ENCODE measurements around the gene DNAJB9.

DNA sequence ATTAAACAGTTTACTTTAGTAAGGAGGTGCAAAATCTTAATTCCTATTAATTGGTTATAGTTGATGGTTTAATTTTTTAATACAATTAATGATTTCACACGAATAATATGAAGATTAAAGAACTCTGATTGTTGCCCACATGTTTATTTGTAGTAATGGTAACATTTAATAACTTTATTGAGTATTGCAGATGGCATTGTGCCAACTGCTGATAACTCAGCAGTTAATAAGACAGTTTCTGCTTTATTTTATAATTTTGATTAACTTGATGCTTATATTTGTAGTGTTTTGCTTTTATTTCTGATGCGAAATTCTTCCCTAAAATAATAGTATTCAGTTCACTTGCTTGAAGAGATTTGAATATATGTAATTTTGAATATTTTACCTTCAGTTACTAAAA is 2.8 kb downstream of the DNAJB9 start:
- TF ChIP-seq, protein P1, sequence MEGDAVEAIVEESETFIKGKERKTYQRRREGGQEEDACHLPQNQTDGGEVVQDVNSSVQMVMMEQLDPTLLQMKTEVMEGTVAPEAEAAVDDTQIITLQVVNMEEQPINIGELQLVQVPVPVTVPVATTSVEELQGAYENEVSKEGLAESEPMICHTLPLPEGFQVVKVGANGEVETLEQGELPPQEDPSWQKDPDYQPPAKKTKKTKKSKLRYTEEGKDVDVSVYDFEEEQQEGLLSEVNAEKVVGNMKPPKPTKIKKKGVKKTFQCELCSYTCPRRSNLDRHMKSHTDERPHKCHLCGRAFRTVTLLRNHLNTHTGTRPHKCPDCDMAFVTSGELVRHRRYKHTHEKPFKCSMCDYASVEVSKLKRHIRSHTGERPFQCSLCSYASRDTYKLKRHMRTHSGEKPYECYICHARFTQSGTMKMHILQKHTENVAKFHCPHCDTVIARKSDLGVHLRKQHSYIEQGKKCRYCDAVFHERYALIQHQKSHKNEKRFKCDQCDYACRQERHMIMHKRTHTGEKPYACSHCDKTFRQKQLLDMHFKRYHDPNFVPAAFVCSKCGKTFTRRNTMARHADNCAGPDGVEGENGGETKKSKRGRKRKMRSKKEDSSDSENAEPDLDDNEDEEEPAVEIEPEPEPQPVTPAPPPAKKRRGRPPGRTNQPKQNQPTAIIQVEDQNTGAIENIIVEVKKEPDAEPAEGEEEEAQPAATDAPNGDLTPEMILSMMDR (IDR thresholded peaks at IDR 0.05) = no peak
- no peak for TF ChIP-seq POLR2A (IDR thresholded peaks at IDR 0.05)
